IMR-90 (cell line): ENCODE data around the gene NOS2. TPM values are rescaled to one million over a fixed set of nuclear protein-coding genes. Genes with fewer than 3 reads are reported as not detected.

Source experiments
- ATAC-seq: fragments of 200-7000 bp; cut with Tn5 transposase; 2 replicates; pipeline ENCODE4 v1.9.1; 2020; ENCODE audit warnings: low read depth, mild to moderate bottlenecking, moderate library complexity
- BruUV-seq: library from RNA; stranded (reverse); fragments of 400-500 nt; replicated peaks from 2 replicates; lab custom pipeline; 2021; lab: Mats Ljungman, UMichigan
- CTCF ChIA-PET: fragments of 300-600 bp; formaldehyde crosslinking; extraction: SDS; loops from one replicate; lab custom pipeline; 2021; ENCODE audit warnings: antibody characterized with exemption; lab: Yijun Ruan, JAX
- POLR2A ChIA-PET: fragments of 300-600 bp; sonication (Branson Sonifier 250); formaldehyde crosslinking; loops from one replicate; lab custom pipeline; 2022; ENCODE audit warnings: antibody characterized with exemption; ENCODE audit not compliant: unreplicated experiment; lab: Charles Lee
- DNase-seq: peaks from one replicate; pipeline ENCODE4 v3.0.0; 2013
- H2AFZ ChIP-seq: replicated peaks from 2 replicates; pipeline ENCODE3; 2013; ENCODE audit warnings: low read length, mild to moderate bottlenecking; ENCODE audit not compliant: poor library complexity
- H2AK5ac ChIP-seq: 2 replicates; pipeline ENCODE4 v1.6.1; 2013; ENCODE audit warnings: low read depth, low read length, inconsistent platforms
- H2AK9ac ChIP-seq: replicated peaks from 2 replicates; pipeline ENCODE3; 2013; ENCODE audit warnings: mild to moderate bottlenecking, low read depth, low read length, moderate library complexity; ENCODE audit not compliant: poor library complexity
- H2BK120ac ChIP-seq: 2 replicates; pipeline ENCODE4 v1.6.1; 2013; ENCODE audit warnings: low read depth, low read length, inconsistent platforms
- H2BK15ac ChIP-seq: 3 replicates; pipeline ENCODE4 v1.6.1; 2013; ENCODE audit warnings: low read depth, low read length, inconsistent platforms
- H2BK20ac ChIP-seq: 2 replicates; pipeline ENCODE4 v1.6.1; 2013; ENCODE audit warnings: low read depth, mild to moderate bottlenecking, inconsistent platforms, low read length, moderate library complexity
- H2BK5ac ChIP-seq: 2 replicates; pipeline ENCODE4 v1.6.1; 2013; ENCODE audit warnings: mild to moderate bottlenecking, low read depth, low read length, inconsistent platforms; ENCODE audit not compliant: poor library complexity, severe bottlenecking
- H3K14ac ChIP-seq: replicated peaks from 2 replicates; pipeline ENCODE4 v1.6.1; 2013; ENCODE audit warnings: low read depth, low read length, inconsistent platforms
- H3K18ac ChIP-seq: 2 replicates; pipeline ENCODE4 v1.6.1; 2013; ENCODE audit warnings: low read depth, low read length, control low read depth
- H3K23ac ChIP-seq: 2 replicates; pipeline ENCODE4 v1.6.1; 2013; ENCODE audit warnings: low read depth, low read length, inconsistent platforms
- H3K27ac ChIP-seq: 2 replicates; pipeline ENCODE4 v1.5.1; 2013; ENCODE audit warnings: mild to moderate bottlenecking, control low read depth, low read length; ENCODE audit not compliant: insufficient read depth
- H3K27me3 ChIP-seq: 2 replicates; pipeline ENCODE4 v1.6.1; 2013; ENCODE audit warnings: low read length; ENCODE audit not compliant: control insufficient read depth, insufficient read depth
- H3K36me3 ChIP-seq: 2 replicates; pipeline ENCODE4 v1.6.1; 2013; ENCODE audit warnings: low read length, mixed read lengths; ENCODE audit not compliant: control insufficient read depth, insufficient read depth
- H3K4ac ChIP-seq: 2 replicates; pipeline ENCODE4 v1.6.1; 2013; ENCODE audit warnings: low read depth, low read length, inconsistent platforms
- H3K4me1 ChIP-seq: 2 replicates; pipeline ENCODE4 v1.6.1; 2013; ENCODE audit warnings: low read length, mixed read lengths; ENCODE audit not compliant: control insufficient read depth, insufficient read depth
- H3K4me2 ChIP-seq: 2 replicates; pipeline ENCODE4 v1.6.1; 2013; ENCODE audit warnings: low read depth, mild to moderate bottlenecking, control low read depth, low read length, moderate library complexity
- H3K4me3 ChIP-seq: 2 replicates; pipeline ENCODE4 v1.5.1; 2013; ENCODE audit warnings: low read depth, mild to moderate bottlenecking, control low read depth, low read length, moderate library complexity; ENCODE audit not compliant: insufficient read depth
- H3K56ac ChIP-seq: 2 replicates; pipeline ENCODE4 v1.6.1; 2013; ENCODE audit warnings: low read length, inconsistent platforms; ENCODE audit not compliant: insufficient read depth; ENCODE audit errors: extremely low read depth
- H3K79me1 ChIP-seq, 2 experiments: 2 replicates each; pipeline ENCODE4 v1.6.1; 2013; ENCODE audit warnings: low read length in 2 of 2, inconsistent platforms in 1 of 2, low read depth in 1 of 2
- H3K9ac ChIP-seq: 2 replicates; pipeline ENCODE4 v1.6.1; 2013; ENCODE audit warnings: low read depth, low read length, control low read depth
- H3K9me1 ChIP-seq: 2 replicates; pipeline ENCODE4 v1.6.1; 2013; ENCODE audit warnings: low read length, inconsistent platforms; ENCODE audit not compliant: insufficient read depth
- H3K9me3 ChIP-seq: 2 replicates; pipeline ENCODE4 v1.6.1; 2013; ENCODE audit warnings: low read length; ENCODE audit not compliant: control insufficient read depth, insufficient read depth
- H4K20me1 ChIP-seq: 2 replicates; pipeline ENCODE4 v1.6.1; 2013; ENCODE audit warnings: low read length, inconsistent platforms; ENCODE audit not compliant: insufficient read depth
- H4K5ac ChIP-seq: 2 replicates; pipeline ENCODE4 v1.6.1; 2013; ENCODE audit warnings: mild to moderate bottlenecking, low read depth, low read length, control low read depth
- H4K8ac ChIP-seq, 2 experiments: 2 replicates each; pipeline ENCODE4 v1.6.1; 2013; ENCODE audit warnings: low read depth in 2 of 2, low read length in 2 of 2, control low read depth in 1 of 2, inconsistent platforms in 1 of 2
- H4K91ac ChIP-seq: 2 replicates; pipeline ENCODE4 v1.6.1; 2013; ENCODE audit warnings: low read depth, low read length, inconsistent platforms; ENCODE audit not compliant: insufficient read depth
- CEBPB ChIP-seq: IDR thresholded peaks from 2 replicates; pipeline ENCODE4 v1.6.1; 2012; ENCODE audit warnings: low read depth, low read length, improper control_type of control experiment
- CHD1 ChIP-seq: IDR thresholded peaks from 2 replicates; pipeline ENCODE4 v1.6.1; 2012; ENCODE audit warnings: low read depth, low read length, improper control_type of control experiment
- RFX5 ChIP-seq: IDR thresholded peaks from 2 replicates; pipeline ENCODE4 v1.8.0; 2012; ENCODE audit warnings: low read depth, mild to moderate bottlenecking, low read length, moderate library complexity
- SMC3 ChIP-seq: fragments of 150-350 bp; IDR thresholded peaks from 2 replicates; pipeline ENCODE4 v1.6.1; 2016; ENCODE audit warnings: low read depth, mild to moderate bottlenecking, antibody characterized with exemption, low read length, moderate library complexity
- WGBS, 2 experiments: methylation state at CpG; one replicate each; pipeline versions ENCODE4 v1.1.5 to v1.1.7; 2013; ENCODE audit warnings: missing lambda C conversion rate in 2 of 2; ENCODE audit not compliant: insufficient read length in 1 of 2; ENCODE audit errors: extremely low coverage in 2 of 2; 5-methylcytosine and 5-hydroxymethylcytosine counted together
- dilution Hi-C: fragments of 300-500 bp; cut with HindIII; formaldehyde crosslinking; loops from one replicate; pipeline ENCODE4 v1.14.3; 2018; ENCODE audit warnings: low sequenced_read_pairs; ENCODE audit not compliant: unreplicated experiment
- in situ Hi-C: fragments of 300-500 bp; cut with MboI; formaldehyde crosslinking; loops from 3 replicates; pipeline ENCODE4 v1.14.3; 2019; ENCODE audit warnings: low sequenced_read_pairs, inconsistent platforms, mixed read lengths
- intact Hi-C: fragments of 100-400 bp; cut with micrococcal nuclease; formaldehyde crosslinking; loops from 2 replicates; pipeline ENCODE4 v1.10.0; 2022
- polyA plus RNA-seq, 3 experiments: library from polyadenylated mRNA; depleted of rRNA; stranded (reverse); fragments of >200 nt; gene quantifications; 2 replicates each; pipeline ENCODE4 v1.2.3, GENCODE V29; 2012; ENCODE audit warnings: low replicate concordance in 1 of 3
- total RNA-seq: library from RNA; depleted of rRNA; stranded (reverse); fragments of >200 nt; gene quantifications from 2 replicates; pipeline ENCODE4 v1.2.3, GENCODE V29; 2012
- TF ChIP-seq, protein P1 (sequence below): fragments of 150-350 bp; IDR thresholded peaks from 2 replicates; pipeline ENCODE4 v1.6.1; 2016; ENCODE audit warnings: low read depth, mild to moderate bottlenecking, low read length, moderate library complexity, borderline replicate concordance

NOS2 gene
- total and polyA plus RNA-seq, 2 of the 4 experiments (the other 2 are of a cell fraction): under 0.01 TPM; not detected in 1

DNA sequence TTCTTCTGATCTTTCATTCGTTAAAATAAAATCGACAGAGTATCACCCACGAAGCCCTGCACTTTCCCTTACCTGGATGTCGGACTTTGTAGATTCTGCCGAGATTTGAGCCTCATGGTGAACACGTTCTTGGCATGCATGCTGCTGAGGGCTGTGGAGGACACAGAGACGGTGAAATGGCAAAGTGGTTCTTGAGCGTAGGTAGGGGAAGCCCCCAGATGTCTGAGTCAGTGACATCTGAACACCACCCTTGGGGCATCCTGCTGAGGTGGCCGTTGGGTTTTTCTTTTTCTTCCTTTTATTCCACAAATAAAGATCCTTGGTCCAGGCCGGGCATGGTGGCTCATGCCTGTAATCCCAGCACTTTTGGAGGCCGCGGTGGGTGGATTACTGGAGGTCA, 33.9 kb downstream of the NOS2 start:
- H3K27me3 ChIP-seq: peaks cover 2% of the 10 kb centered on the region; the same call in 1 of the 2 replicates
- DNase-seq (no peak), ATAC-seq (no peak)
- H3K36me3 ChIP-seq: no peaks in the 10 kb centered on the region
- no peak overlapping the region for H3K4me2 ChIP-seq
- no peak overlapping the region for H4K91ac ChIP-seq
- TF ChIP-seq CEBPB: no peak
- no peak for TF ChIP-seq CHD1
- no peak for TF ChIP-seq RFX5
- no peak for TF ChIP-seq SMC3
- TF ChIP-seq, protein P1, sequence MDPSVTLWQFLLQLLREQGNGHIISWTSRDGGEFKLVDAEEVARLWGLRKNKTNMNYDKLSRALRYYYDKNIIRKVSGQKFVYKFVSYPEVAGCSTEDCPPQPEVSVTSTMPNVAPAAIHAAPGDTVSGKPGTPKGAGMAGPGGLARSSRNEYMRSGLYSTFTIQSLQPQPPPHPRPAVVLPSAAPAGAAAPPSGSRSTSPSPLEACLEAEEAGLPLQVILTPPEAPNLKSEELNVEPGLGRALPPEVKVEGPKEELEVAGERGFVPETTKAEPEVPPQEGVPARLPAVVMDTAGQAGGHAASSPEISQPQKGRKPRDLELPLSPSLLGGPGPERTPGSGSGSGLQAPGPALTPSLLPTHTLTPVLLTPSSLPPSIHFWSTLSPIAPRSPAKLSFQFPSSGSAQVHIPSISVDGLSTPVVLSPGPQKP: no peak
- no peak overlapping the region for H4K5ac ChIP-seq
- H2AK9ac ChIP-seq: no peak overlapping the region
- CTCF ChIA-PET: no interaction called here
- H2BK15ac ChIP-seq: no peak overlapping the region
- intact Hi-C loops (no loop called here), dilution Hi-C loops (no loop called here), in situ Hi-C loops (loop anchor here (25.0 kb wide), 1 partner anchor 529 kb away; no protein-coding TSS in a partner anchor)
- no peak overlapping the region for H3K56ac ChIP-seq
- H3K18ac ChIP-seq: no peak overlapping the region
- no peak overlapping the region for H3K27ac ChIP-seq
- no peaks in the 10 kb centered on the region for H3K79me1 ChIP-seq
- no peaks in the 10 kb centered on the region for H3K4me1 ChIP-seq
- H4K8ac ChIP-seq: no peak overlapping the region
- H2BK5ac ChIP-seq: no peak overlapping the region
- no peak overlapping the region for H2BK20ac ChIP-seq
- H4K20me1 ChIP-seq: no peaks in the 10 kb centered on the region
- H2AFZ ChIP-seq: no peak overlapping the region
- POLR2A ChIA-PET: no interaction called here
- no TSS peak for BruUV-seq
- H3K4ac ChIP-seq: no peak overlapping the region
- no peak overlapping the region for H3K4me3 ChIP-seq
- H2AK5ac ChIP-seq: no peak overlapping the region
- no peaks in the 10 kb centered on the region for H3K9me3 ChIP-seq
- H2BK120ac ChIP-seq: no peak overlapping the region
- no peak overlapping the region for H3K9ac ChIP-seq
- no peaks in the 10 kb centered on the region for H3K9me1 ChIP-seq
- H3K14ac ChIP-seq: no peak overlapping the region
- no peak overlapping the region for H3K23ac ChIP-seq
- no CpG with 5 or more reads among the region's 12 CpGs for WGBS, 2 experiments
